GM18870 (cell line): ENCODE data around the gene DCAF5.
"Not testable (repeated sequence)": the region's sequence is repeated elsewhere in the genome, so short reads cannot be mapped to it uniquely, and the experiment has no call there.

Experiments used
- ATAC-seq: cut with Tn5 transposase; IDR thresholded peaks from one replicate; pipeline ENCODE4 v1.9.1; 2021; ENCODE audit warnings: moderate library complexity; ENCODE audit not compliant: unreplicated experiment

DCAF5 gene

GRCh38 chr14:69152902-69153151 lies at the start of gene DCAF5:
TSS of gene DCAF5 (minus strand) at chr14:69153119. CDS start at chr14:69152978, 141 bp downstream.
- no peak for ATAC-seq

GRCh38 chr14:69199786-69200185 lies 46.9 kb upstream of the DCAF5 start:
- ATAC-seq, result no peak

DNA sequence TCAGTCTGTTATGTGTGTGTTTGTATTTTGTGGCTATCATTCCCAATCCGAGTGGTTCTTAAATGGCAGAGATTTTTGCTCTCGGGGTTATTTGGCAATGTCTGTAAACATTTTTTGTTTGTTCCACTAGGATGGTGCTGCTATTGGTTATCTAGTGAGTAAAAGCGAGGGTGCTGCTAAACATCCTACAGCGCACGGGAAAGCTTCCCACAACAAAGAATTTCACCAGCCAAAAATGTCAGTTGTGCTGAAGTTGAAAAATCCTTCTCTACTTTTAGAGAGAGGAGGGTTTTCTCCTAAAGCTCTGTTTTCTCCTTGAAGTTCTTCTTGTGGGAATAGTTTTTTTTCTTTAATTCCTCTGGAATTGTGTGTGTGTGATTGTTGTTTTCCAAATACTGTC lies 40.8 kb upstream of the DCAF5 start:
- ATAC-seq, result no peak

- ATAC-seq, result peak; percentile 70
Observed at GRCh38 chr14:69191340-69192111, 38.6 kb upstream of the DCAF5 start, which contains the start of gene EXD2. TSS of gene EXD2 (plus strand) at chr14:69191498. CDS start at chr14:69209471, 17,973 bp downstream.

- ATAC-seq, result no peak
Observed at GRCh38 chr14:69190191-69190590, 37.3 kb upstream of the DCAF5 start.

DNA sequence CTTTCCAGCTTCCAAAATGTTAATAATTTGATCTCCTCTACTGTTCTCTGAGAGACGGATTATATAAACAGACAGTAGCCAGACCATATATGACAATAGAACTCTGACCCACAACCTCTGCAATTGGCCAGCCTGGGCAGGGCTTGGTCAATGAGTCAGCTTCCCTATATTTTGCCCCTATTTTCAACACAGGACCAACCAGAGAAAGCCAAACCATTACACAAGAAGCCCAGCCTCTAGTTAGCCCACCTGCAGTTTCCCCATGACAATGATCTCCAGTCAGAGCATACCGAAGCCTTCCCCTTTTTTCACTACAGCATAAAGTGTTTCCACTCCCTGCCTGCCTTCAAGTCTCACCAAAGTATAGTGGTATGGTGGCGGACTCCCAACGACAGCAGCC lies 30.8 kb upstream of the DCAF5 start:
- no peak for ATAC-seq

DNA sequence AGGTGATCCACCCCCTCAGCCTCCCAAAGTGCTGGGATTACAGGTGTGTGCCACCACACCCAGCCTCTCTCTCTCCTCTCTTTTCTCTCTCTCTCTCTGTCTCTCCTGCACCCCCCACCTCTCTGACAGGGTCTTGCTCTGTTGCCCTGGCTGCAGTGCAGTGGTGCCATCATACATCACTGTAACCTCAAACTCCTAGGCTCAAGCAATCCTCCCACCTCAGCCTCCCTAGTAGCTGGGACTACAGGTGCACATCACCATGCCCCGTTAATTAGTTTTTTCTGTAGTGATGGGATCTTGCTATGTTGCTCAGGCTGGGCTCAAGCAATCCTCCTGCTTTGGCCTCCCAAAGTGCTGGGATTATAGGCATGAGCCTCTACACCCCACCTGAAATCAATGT lies 29.7 kb upstream of the DCAF5 start:
- not testable (repeated sequence) for ATAC-seq

- ATAC-seq, result no peak
Observed at GRCh38 chr14:69181491-69181890, 28.6 kb upstream of the DCAF5 start.

DNA sequence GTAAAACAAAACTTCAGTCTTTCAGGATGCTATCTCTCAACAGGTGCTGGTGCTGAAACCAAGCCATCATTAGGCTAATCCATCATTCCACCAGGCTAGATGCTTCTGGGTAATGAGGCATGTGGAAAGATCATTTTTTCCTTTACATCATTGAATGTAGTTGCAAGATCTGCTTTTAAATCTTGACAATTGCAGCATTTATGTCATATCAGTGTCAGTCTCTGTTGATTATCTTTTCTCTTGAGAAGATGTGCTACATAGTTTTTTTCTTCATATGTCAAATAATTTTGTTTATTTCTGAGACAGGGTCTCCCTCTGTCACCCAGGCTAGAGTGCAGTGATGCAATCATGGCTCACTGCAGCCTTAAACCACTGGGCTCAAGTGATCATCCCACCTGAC lies 22.2 kb upstream of the DCAF5 start:
- ATAC-seq, result no peak

GRCh38 chr14:69171569-69171968 lies 18.6 kb upstream of the DCAF5 start:
- ATAC-seq, result no peak

DNA sequence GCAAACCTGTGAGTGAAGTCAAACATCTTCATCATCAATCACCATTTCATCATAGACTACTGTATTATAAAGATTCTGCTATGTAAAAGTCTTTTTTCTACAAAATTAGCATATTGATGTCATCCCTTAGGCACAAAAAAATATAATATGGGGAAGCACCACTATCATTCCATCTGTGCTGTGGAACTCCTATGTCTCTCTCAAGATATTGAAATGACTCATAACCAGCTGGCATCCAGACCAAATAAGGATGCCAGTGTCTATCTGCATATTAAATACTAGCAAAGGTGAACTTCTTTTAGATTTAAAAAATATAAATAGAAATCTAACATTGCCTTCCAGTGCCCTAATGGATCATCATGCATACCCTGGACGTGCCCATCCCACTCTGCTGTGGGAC lies 17.9 kb upstream of the DCAF5 start:
- ATAC-seq, result no peak

DNA sequence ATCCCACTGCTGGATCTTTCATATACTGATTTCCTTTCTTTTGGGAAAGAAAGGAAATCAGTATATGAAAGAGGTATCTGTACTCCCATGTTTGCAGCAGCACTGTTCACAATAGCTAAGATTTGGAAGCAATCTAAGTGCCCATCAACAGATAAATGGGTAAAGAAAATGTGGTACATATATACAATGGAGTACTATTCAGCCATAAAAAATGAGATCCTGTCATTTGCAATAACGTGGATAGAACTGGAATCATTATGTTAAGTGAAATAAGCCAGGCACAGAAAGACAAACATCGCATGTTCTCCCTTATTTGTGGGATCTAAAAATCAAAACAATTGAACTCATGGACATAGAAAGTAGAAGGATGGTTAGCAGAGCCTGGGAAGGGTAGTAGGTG lies 12.9 kb upstream of the DCAF5 start:
- ATAC-seq, result not testable (repeated sequence)

DNA sequence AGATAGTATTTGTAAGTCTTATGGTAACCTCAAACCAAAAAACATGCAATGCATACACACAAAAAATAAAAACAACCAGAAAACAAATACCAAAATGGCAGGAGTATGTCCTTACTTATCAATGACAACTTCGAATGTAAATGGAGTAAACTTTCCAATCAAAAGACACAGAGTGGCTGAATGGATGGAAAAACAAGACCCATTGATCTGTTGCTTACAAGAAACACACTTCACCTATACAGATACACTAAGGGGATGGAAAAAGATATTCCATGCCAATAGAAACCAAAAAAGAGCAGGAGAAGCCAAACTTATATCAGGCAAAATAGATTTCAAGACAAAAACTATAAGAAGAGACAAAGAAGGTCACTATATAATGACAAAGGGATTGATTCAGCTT lies 8.7 kb upstream of the DCAF5 start:
- no peak for ATAC-seq

GRCh38 chr14:69156224-69156623 lies 3.3 kb upstream of the DCAF5 start:
- no peak for ATAC-seq

GRCh38 chr14:69154779-69155178 lies 1.9 kb upstream of the DCAF5 start:
- no peak for ATAC-seq

- ATAC-seq, result no peak
Observed at GRCh38 chr14:69153873-69154270, 953 bp upstream of the DCAF5 start.

DNA sequence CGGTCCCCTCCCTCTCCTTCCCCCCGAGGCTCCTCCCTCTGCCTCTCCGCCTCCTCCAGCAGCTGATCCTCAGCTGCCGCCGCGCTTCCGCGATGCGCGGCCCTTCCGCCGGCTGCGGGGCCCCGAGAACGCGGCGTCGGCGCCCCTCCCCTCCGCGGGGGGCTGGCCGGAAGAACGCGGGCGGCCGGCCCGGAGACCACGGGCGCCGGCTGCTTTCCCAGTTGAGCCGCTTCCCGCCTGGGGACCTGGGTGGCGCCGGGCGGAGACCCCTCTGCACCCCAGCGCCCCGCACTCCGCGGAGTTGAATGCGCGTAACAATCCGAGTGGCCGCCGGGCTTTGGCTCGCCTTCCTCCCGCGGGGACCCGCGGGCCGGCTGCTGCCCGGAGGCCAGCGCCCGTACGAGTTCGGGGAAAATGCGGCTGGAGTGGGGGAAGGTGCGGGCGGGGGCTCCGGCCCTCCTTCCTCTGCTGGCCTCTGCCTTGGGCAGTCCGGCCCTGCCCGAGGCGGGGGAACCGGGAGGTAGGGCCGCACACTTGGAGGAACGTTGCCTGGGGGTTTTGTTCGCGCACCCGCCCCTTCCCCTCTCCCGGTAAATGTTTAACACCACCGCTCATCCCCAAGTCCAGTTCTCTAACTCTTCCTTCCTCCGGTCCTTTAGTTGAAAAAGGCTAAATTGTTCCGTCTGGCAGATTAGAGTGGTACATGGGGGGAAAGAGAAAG lies 393 bp upstream of the DCAF5 start:
- peak; percentile 54 for ATAC-seq

DNA sequence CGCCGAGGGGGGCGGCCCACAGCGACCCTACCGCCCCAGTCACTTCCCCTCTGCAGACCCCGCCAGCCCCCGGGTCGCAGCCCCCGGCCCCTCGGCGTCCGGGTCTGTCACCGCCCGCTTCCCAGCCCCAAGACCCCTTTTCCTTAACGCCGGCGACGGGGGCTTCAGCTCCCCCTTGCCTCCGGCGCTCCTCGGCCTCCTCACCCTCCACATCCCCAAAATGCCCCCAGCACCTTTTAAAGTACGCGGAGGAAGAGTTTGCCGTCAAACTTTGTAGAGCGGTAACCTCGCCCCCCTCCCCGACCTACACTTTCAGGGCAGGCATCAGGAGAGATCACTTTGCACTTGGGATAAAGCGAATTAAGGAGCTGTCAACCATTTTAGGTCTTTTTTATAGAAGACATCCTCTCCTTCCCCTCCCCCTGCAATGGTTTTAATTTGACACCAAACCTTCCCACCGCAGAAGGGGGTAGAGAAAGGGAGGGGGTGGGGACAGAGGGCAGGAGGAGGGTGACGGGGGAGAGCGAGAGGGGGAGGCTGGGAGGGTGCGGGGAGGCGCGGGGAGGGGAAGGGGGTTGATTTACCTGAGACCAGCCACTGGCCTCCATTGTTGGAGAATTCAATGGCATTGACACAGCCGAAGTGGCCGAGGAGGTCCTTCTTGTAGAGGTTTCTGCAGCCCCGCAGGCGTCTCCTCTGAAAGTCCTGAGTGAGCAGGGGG lies 578 bp downstream of the DCAF5 start:
- ATAC-seq, result no peak

GRCh38 chr14:69151458-69152180 lies 1.3 kb downstream of the DCAF5 start:
- no peak for ATAC-seq

DNA sequence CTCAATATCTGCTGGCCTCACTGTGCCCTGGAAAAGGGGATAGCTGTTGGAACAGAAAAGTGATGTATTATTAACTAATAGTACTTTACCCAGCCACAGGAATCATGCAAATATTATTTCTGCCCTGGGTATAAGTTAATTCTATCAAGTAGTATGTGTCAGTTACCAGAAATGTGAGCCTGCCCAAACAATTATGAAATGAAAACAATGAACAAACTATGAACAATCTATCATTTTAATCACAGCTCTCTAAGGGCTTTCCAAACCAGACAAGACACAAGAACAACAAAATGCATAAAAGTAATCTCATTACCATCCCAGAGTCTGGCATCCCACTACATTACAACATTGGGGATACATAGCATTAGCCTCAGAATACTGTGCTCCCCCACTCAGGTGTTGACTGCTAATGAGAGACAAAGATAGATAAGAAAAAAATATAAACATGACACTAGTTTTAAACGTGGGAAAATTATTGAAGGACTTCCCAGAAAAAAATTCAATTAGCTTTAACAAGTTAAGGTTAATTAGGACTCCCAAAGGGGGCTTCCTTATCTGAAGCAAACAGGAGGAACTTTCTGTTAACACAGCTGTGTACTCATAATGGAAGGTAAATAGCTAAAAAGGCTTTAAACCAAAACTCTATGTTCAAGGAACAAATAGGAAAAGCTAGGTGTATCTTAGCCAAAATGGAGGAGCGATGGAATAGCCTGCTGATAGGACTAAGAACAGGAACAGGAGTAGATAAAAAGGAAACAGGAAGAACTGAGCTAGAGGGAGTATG lies 3.3 kb downstream of the DCAF5 start:
- ATAC-seq, result no peak

DNA sequence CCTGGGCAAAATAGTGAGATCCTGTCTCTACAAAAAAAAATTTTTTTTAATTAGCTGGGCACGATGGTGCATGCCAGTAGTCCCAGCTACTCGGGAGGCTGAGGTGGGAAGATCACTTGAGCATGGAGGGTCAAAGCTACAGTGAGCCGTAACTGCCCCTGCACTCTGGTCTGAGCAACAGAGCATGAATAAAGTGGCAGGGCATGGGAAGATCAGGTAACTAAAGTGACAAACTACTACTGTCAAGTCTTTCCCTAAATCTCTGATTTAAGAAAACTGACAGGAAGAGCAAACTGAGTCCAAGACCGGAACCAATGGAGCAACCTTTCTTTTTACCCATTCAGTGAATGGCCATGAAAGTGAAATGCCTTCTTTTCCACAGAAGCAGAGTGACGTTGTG lies 10.8 kb downstream of the DCAF5 start:
- ATAC-seq, result no peak
